ENCODE measurements around the gene LMNB1.
"Not testable (repeated sequence)": the region's sequence is repeated elsewhere in the genome, so short reads cannot be mapped to it uniquely, and the experiment has no call there.

LMNB1 gene

DNA sequence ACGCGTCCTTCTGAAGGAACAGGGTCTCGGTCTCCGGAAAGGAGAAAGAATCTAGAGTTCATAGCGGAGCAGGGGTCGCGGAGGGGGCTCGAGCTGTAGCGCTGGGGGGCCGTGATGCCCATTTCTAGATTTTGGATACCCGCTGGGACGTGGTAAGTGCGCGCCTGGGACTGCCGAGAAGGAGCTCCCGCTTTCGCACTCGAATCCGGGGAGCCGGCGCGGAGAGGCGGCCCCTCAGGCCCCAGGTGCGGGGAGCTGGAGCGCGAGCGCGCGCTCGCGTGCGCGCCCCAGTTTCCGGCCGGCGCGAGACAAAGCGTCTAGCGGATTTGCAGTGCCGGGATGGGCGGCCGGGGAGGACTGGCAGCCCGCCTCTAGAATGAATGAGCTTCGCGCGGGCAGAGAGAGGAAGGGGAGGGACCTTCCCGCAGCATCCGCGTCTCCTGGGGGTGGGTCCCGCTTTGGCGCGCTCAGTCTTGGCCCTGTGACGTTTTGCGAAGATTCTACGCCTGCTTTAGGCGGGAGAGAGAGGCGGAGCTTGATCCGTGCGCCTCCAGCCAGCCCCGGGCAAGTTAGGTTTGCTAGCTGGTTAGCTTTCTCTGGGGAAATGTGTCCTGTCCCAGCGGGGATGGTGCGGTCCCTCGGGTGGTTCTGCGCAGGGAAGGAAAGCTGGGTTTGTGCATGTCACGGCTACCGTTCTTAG is 1.2 kb downstream of the LMNB1 start:
- peak; percentile 84 for DNase-seq (ENCODE audit: low read depth, low spot score)

DNA sequence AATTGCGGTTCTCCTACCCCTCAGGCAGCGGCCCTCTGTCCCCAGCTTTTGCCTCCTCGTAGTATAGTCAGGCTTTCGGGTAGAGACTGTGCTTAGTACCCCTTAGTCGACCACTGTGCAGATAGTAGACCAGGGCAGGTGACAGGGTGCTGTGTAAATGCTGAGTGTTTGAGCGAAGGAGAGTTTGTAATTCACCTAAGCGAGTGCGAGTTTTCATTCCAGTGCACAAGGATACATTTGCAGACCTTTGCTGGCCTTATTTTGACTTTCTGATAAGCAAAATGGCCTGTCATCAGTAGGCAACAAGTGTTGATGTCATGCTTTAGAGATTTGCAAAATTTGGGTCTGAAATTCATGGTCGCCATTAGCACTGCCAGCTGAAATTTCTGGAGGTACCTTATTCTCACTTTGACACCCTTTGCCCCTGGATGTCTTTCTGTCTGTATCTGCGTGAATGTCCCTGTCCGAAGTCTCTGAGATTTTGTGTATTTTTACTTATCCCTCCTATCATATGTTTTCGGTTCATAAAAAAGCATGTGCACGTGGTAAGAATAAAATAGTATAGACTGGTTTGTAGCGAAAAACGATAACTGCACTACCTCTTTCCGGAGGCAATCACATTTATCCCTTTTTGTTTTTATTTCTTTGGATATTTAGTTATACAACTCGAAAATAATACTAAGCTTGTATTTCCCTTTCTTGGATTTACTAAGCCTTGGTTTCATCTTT is 1.9 kb downstream of the LMNB1 start:
- DNase-seq (ENCODE audit: low read depth, low spot score): no peak

GRCh38 chr5:126780165-126780827 is 3.4 kb downstream of the LMNB1 start:
- DNase-seq (ENCODE audit: low read depth, low spot score): peak; percentile 21

DNA sequence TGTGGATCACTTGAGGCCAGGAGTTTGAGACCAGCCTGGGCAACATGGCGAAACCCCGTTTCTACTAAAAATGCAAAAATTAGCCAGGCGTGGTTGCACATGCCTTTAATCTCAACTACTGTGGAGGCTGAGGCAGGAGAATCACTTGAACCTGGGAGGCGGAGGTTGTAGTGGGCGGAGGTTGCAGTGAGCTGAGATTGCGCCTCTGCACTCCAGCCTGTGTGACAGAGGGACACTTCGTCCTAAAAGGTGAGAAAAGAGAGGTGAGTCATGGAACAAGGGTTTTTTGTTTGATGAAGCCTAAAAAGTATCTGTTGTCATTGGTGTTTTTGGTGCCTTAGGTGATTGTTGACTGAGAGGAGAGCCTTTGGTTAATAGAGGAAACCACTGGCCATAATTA is 11.5 kb downstream of the LMNB1 start:
- not testable (repeated sequence) for DNase-seq (ENCODE audit: low read depth, low spot score)

GRCh38 chr5:126793097-126793496 is 16.2 kb downstream of the LMNB1 start:
- DNase-seq (ENCODE audit: low read depth, low spot score): no peak

- not testable (repeated sequence) for DNase-seq (ENCODE audit: low read depth, low spot score)
These were observed 16.7 kb downstream of the LMNB1 start for GRCh38 chr5:126793648-126794047.

DNA sequence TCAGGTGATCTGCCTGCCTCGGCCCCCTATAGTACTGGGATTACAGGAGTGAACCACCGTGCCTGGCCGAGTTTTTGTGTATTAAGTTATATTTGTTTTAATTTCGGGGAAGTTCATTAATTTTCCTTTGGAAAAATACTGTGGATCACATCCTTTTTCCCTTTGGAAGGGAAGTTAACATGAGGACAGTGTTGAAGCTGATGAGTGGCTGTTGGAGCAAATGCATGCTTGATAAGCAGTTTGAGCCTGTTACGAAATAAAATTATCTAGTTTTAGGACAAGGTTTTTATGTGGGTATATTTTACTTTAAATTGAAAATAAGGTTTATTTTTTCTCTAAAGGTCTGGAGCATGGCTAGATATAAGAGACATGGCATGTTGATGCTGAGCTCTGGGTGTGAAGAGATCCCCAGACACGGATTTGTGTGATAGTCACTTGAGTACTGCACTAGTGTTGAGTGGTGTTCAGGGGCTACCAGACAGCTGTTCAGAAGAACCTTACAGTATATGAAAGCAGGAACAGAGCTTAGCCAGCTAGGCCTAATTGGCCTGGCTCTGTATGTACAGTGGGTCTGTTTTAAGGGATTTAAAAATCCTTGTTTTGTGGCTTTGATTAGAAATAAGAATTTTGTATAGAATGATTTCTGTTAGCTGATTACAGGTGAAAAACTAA is 17.4 kb downstream of the LMNB1 start:
- DNase-seq (ENCODE audit: low read depth, low spot score): no peak

- DNase-seq (ENCODE audit: low read depth, low spot score): no peak
These were observed 22.8 kb downstream of the LMNB1 start for GRCh38 chr5:126799780-126800179.

GRCh38 chr5:126801174-126801991 is 24.4 kb downstream of the LMNB1 start:
- no peak for DNase-seq (ENCODE audit: low read depth, low spot score)

DNA sequence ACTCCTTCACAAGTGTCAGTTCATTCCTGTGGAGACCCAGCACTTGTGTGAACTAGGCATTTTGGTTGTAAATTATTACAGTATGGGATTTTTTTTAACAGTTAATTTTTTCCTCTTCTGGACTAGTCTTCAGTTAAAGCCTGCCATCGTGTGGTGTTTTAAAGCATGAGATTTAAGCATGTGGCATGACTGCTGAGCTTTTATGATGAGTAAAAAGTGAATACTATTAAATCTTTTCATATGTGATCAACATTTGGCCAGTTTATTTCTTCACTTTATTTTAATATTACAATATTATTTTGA is 25.0 kb downstream of the LMNB1 start:
- no peak for DNase-seq (ENCODE audit: low read depth, low spot score)

GRCh38 chr5:126805063-126805462 is 28.1 kb downstream of the LMNB1 start:
- no peak for DNase-seq (ENCODE audit: low read depth, low spot score)

DNA sequence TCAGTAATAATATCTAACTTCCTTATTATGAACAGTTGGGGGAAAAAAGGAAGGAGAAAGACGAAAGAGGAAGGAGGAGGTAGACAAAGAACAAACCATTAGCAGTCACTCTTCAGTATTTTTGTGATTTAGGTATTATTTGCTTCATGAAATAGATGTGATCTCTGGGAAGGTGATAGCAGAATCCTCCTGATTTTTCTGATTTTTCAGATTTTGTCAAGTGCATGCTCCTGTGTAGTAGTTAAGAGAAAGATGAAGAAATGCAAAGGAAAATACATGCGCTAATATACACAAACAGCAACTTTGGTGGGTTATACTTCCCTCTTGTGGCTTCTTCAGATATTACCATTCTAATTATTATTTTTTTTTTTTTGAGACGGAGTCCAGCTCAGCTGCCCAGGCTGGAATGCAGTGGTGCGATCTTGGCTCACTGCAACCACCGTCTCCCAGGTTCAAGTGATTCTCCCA is 31.6 kb downstream of the LMNB1 start:
- no peak for DNase-seq (ENCODE audit: low read depth, low spot score)

DNA sequence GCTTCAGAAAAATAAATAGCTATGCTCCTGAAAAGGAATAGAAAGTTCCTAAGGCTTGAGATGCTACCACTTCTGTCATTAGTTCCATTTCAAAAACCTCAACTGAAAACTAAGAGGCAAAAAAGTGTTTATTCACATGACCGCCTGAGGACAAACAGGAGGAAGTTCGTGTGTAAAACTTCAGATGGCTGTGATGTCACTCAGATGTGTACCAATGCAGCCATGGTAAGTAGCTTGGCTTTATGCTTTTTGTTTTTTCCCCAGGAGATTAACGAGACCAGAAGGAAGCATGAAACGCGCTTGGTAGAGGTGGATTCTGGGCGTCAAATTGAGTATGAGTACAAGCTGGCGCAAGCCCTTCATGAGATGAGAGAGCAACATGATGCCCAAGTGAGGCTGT is 33.0 kb downstream of the LMNB1 start:
- DNase-seq (ENCODE audit: low read depth, low spot score): no peak

GRCh38 chr5:126810596-126811380 is 33.9 kb downstream of the LMNB1 start:
- no peak for DNase-seq (ENCODE audit: low read depth, low spot score)

DNA sequence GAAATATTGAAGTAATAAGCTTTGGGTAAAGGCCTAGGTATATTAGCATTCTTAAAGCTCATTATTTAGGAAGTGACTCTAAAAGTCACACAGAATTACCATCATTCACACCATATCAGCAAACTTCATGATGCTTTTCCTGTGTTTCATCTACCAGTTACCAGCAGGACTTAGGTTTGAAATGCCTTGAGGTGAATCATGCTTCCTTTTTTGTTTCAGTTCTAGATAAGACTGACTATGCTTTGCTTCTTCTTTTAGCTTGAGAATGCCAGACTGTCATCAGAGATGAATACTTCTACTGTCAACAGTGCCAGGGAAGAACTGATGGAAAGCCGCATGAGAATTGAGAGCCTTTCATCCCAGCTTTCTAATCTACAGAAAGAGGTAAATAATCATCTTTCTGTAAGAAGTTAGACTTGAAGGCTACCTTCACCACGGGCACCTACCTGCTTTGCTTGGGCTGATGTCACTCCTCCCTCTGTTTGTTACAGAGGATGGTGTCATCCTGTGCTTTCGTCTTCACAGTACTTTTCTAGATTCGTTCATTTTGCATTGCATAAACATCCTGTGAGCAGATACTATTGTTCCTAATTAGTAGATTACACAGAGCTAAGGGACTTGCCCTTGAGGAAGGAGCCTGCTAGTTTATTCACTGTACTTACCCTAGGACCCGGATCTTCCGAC is 34.7 kb downstream of the LMNB1 start:
- no peak for DNase-seq (ENCODE audit: low read depth, low spot score)

- DNase-seq (ENCODE audit: low read depth, low spot score): no peak
These were observed 35.2 kb downstream of the LMNB1 start for GRCh38 chr5:126812199-126812570.

GRCh38 chr5:126813799-126814198 is 36.9 kb downstream of the LMNB1 start:
- not testable (repeated sequence) for DNase-seq (ENCODE audit: low read depth, low spot score)

DNA sequence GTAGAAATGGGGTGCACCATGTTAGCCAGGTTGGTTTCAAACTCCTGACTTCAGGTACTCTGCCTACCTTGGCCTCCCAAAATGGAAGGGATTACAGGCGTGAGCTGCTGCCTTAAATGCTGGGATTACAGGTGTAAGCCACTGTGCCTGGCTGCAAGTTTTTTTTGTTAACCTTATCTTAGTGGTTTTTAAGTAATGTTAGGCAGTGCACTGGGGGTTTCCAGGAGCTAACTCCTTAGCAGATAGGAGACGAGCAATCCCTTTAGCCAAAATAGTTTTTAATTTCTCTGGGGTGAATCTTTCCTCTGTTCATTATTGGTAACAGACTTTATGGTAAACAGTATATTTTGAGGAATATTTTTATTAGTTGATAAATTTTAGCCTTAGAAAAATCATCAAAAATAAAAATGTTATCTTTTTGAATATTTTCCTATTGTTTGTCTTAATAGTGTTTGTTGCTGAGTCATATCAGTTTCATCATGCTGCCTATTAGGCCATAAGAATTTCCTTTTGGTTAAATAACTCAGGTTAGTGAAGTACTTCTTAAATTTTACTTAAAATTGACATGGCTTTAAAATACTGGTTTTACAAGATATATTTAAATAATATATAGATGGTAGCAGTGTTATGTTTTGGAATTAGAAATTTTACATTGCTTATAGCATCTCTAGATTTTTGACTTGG is 37.9 kb downstream of the LMNB1 start:
- no peak for DNase-seq (ENCODE audit: low read depth, low spot score)

GRCh38 chr5:126816649-126817048 is 39.7 kb downstream of the LMNB1 start:
- DNase-seq (ENCODE audit: low read depth, low spot score): no peak

Data from brain pericyte (primary cell).